HG03432 (cell line): ENCODE results near the gene PRDM2.

ENCODE experiments used
- ATAC-seq: cut with Tn5 transposase; IDR thresholded peaks from one replicate; pipeline ENCODE4 v1.9.1; 2021; ENCODE audit warnings: mild to moderate bottlenecking, moderate library complexity; ENCODE audit not compliant: unreplicated experiment

Gene PRDM2

DNA sequence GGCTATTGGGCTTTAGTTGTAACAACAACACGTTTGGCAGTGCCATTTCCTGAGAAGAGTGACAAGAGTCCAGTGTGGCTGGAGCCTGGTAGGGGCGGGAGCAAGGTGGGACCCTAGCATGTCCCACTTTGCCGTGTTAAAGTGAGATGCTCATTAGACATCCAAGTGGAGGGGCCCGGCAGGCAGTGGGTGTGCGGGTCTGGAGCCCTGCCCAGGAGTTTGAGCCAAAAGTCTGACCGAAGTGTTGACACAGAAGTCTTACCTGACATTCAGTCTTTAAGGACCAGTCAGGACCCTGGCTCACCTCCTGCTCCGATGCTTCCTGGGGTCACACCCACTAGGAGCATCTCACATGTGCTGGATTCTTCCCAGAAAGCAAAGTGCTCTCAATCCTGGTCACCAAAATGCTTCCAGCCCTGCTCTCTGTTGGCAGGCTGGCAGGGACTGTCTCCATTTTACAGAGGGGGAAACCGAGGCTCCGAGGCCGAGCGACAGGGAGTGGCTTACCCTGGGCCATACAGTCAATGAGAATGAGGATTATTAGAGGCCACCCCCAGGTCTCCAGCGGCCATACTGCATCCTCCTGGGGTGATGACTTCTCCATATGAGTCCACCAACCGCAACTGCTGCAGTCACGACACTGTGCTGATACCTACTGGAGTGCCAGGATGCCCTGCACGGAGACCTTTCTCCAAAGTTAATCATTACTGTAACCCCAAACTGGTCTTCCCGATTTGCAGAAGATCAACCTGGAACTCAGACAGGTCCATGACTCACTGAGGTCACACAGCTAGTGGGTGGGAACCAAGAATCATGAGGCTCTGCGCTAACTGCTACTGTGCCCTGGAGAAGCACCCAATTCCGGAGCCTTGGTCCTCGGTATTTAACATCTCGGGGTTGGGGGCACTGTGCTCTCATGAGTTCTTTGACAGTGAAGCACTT, 112.7 kb downstream of the PRDM2 start:
- no peak for ATAC-seq

DNA sequence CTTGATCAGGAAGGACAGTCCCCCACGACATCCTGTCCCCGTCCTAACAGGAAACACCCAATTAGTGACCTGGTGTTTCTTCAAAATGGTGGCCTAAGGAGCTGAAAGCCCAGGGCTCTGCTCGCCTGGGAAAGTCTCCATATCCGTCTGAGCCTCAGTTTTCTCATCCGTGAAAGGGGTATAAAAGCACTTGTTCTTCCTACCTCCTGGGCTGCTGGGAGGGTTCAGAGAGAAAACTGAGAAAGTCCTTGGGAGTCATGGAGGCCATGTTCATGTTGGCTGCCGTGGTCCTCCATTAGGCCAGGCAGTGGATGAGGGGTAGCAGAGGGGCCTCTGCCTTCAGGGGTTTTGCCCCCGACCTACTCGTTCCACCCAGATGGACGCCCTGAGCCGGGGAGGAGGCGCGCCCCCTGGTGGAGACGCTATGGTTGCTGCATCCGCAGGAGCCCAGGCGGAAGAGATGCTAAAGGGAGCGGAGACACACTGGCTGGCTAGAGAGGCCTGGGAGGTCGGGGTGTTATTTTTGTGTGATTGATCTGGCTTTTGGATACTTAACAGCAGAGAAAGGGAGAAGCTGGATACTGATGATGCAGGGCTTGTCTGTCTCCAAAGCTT, 113.5 kb downstream of the PRDM2 start:
- ATAC-seq: no peak

DNA sequence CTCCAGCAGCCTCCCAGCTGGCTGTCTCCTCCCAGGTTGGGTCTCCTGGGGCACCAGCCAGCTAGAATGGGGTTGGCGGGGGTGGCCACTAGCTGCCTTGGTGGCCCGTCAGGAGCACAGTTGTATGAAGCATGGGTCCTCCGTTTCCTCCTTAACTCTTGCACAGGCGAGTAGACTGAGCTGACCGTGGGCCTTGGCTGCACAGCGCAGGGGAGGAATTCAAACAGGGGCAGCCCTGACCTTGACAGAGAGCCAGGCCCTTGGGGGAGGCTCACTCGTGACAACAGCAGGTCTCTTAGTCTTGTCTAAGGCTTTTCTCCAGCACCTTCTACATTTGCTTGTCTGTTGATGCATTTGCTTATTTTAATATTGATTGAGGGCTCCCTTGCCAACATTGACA, 114.1 kb downstream of the PRDM2 start:
- ATAC-seq: no peak

DNA sequence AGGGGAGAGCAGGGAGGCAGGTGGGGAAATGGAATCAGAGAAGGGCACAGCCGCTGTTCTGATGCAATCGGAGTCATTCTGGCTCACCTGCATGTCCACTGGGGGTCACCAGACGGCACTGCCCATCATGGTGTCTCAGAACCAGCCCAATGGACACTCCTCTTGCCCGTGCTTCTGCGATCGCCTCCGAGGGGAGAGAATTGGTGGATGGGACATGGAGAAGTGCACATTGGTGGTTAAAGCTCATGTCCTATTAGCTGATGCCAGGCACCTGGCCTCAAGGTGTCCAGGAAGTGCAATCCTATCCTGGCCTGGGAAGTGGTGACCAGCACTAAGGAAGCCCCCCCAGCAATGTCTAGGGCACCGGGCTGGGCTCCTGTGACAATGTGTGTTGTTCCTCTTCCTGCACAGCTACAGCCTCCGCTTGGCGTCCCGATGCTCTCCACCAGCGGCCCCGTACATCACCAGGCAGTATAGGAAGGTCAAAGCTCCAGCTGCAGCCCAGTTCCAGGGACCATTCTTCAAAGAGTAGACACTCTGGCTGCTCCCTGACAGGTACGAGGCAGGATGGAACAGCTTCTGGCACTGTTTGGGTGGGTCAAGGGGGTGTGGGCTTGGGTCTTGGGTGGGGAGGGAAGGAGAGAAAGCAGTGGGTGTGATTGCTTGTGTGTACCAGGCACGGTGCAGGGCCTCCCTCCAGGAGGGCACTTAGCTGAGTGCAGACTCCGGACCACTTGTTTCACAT, 116.2 kb downstream of the PRDM2 start:
- no peak for ATAC-seq

DNA sequence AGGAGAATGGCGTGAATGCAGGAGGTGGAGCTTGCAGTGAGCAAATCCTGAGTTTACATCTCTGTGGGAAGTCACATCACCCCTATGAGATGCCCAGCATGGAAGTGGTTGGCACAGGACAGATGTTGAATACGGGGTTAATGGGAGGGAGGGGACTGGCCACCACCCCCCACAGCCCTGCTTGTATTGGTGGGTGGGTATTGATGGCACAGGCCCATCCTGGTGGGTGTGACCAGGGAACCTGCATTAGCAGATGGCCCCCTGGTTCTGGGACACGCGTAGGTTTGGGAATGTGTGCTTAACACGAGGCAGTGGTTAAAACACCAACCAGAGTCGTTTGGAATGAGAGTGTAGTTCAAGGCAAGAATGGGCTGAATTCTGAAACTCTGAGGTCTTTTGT, 117.9 kb downstream of the PRDM2 start:
- ATAC-seq: no peak

DNA sequence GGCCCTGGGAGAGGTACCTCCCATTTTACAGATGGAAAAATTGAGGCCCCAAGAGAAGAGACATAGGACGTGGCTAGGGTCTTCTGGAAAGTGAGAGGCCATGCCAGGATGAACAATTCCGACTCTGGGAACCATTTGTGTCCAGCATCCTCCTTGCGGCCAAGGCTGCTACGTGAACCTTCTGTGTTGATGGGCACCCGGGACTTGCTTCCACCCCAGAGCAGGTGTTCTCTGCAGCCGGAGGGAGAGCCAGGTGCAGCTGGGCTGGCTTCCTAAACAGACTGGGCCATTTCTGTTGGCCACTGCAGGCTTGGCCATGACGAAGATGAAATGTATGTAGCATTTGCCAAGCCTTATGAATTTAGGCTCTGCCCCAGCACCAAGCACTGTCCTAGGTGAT, 118.9 kb downstream of the PRDM2 start:
- no peak for ATAC-seq

DNA sequence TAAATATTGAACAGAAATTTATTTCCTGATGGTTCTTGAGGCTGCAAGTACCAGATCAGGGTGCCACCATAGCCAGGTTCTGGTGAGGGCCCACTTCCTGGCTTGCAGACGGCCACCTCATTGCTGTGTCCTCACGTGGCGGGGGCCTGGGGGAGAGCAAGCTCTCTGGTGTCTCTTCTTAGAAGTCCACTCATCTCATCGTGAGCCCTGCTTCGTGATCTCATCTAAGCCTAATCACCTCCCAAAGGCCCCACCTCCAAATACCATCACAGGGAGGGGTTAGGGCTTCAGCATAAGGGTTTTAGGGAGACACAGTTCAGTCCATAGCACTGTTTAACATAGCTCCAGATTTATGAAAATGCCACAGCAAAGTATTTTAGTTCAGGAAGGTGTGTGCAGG, 119.7 kb downstream of the PRDM2 start:
- ATAC-seq: no peak

DNA sequence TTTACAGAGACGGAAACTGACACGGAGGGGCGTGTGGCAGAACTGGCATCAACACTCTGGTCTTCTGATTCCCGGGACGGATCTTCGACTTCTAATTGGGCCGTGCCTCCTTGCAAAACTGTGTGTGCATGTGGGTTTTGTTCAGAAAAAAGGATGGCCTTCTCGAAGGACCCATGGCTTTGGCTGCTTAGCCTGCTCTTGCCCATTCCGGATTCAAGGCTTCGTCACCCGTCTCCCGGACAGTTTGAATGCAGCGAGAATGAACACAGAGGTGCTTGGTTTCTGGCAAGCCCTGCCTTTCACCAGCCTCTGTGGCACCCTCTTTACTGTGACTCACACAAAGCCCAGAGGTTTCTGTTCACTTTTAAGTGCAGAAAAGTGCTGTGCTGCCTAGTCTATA, 120.1 kb downstream of the PRDM2 start:
- no peak for ATAC-seq

DNA sequence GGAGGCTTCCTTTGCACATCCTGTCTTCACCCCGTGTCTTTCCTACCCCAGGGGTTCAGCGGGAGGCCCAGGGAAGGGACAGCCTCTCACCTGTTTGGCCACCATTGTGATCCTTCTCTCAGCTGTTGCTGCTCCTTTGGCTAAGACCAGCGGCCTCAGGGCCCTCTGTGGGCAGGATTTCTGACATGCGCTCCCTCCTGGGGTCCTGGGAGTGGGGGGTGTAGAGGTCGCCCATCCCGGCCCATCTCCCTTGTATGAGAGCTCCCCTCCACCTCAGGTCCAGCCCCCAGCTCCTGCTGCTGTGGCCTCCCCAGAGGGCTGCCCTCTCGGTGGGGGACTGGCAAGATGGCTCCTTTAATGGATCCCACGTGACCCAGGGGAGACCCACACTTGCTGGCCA, 120.5 kb downstream of the PRDM2 start:
- ATAC-seq: no peak

DNA sequence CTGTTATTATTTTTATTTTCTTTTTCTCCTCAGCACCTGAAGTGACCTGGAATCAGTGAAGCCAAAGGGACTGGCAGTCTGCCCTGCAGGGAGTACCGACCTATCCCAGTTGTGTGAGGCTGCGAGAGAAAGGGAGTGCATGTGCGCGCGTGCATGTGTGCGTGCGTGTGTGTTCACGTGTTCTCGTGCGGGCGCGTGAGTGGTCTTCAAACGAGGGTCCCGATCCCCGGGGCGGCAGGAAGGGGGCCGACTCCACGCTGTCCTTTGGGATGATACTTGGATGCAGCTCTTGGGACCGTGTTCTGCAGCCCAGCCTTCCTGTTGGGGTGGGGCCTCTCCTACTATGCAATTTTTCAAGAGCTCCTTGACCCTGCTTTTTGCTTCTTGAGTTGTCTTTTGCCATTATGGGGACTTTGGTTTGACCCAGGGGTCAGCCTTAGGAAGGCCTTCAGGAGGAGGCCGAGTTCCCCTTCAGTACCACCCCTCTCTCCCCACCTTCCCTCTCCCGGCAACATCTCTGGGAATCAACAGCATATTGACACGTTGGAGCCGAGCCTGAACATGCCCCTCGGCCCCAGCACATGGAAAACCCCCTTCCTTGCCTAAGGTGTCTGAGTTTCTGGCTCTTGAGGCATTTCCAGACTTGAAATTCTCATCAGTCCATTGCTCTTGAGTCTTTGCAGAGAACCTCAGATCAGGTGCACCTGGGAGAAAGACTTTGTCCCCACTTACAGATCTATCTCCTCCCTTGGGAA, 123.3 kb downstream of the PRDM2 start:
- ATAC-seq: no peak

DNA sequence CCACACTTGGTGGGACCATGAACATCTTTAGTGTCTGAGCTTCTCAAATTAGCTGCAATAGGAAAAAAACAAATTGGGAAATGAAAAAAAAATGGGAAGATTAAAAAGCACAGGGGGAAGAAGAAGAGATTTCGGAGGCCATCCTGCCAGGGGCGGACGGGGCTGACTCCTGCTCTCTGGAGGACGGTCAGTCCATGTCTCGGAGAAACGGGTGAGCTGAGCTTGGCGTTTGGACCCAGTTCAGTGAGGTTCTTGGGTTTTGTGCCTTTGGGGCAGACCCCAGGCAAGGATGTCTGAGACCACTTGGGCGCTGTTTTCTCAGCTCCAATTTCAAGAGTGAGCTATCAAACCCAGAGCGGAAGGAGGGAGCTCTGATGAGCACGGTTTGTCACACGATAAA, 123.9 kb downstream of the PRDM2 start:
- no peak for ATAC-seq

DNA sequence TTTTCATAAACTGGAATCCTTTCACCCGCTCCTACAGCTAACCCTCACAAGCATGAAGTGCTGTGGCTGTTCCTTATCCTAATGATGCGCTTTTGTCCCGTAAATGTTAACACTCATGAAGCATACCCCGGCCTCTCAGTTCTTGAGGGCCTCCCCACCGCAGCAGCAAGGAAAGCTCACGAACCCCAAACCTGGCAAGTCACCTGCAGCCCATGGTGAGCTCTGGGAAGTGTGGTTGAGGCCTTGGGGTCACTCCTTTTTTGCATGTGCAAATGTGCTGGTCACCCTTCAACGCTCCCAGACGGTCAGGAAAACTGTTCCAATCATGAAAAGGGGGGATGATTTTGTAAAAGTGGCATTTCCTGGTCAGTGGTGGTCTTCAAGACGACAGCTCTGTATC, 124.6 kb downstream of the PRDM2 start:
- ATAC-seq: no peak

DNA sequence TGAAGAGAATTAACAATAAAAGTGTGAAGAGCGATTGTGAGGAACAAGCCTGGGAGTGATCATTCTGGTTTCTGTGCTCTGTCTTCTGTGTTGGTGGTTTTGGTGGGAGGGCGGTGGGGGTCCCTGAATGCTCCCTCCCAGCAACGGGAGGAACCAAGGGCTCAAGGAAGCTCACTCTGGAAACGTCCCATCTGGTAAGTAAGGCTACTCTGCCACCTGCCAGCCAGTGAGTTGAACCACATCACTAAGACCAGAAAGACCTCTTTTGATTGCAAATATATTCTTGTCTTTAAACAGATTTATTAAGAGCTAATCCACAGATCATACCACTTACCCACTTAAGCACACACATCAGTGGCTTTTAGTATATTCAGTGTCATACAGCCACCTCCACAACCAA, 125.0 kb downstream of the PRDM2 start:
- ATAC-seq: no peak

DNA sequence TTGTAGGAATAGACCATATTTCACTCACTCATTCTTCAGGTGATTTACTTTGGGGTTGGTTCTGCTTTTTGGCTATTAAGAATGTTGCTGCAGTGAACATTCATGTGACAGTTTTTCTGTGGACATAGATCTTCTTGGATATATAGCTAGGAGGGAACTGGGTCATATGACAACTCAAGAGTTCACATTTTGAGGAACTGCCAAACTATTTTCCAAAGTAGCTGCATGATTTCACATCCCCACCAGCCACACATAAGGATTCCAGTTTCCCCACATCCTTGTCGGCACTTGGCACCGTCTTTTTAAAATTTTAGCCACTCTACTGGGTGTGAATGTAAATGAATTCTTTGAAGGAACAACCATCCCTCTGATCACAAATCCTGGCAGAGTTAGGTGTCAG, 126.0 kb downstream of the PRDM2 start:
- ATAC-seq: no peak

DNA sequence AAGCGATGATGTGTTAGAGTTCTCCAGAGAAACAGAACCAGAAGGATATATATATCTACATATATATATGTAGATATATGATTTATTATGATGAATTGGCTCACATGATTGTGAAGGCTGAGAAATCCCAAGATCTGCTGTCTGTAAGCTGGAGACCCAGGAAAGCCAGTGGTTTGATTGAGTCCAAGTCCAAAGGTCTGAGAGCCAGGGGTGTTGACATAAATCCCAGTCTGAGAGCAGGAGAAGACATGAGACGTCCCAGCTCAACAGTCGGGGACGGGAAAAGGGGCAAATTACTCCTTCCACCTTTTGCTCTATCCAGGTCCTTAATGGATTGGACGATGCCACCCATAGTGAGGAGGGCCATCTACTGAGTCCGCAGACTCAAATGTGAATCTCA, 126.6 kb downstream of the PRDM2 start:
- ATAC-seq: no peak

DNA sequence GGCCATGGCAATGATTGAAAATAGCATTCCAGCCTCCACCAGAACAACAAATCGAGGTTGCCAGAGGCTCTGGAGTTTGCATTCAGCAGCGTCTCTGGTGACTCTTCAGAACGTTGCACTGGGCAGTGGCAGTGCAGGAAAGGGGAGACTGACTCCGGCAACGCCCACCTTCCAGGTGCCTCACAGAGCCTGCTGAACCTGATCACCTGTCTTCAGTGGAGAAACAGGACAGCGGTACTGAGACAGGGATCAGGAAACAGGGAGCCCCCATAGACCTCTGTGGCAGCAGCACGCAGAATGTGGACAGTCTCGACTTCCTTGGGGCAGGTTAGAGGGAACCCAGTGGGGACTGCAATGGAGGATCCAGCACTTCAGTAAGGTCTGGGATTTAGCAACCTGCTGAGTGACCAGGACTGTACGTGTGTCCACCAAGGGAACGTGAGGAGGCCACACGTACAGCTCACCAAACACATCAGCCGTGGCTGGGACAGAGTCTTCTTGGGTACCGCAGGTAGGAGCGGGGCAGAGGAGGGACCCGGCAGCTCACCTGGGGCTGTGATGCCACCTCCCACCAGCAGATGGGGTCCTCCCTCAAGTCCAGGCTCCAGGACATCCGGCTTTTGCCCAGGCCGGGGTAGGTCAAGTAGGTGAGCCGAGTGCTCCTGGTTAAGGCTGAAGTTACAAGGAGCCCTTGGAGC, 128.6 kb downstream of the PRDM2 start:
- no peak for ATAC-seq

DNA sequence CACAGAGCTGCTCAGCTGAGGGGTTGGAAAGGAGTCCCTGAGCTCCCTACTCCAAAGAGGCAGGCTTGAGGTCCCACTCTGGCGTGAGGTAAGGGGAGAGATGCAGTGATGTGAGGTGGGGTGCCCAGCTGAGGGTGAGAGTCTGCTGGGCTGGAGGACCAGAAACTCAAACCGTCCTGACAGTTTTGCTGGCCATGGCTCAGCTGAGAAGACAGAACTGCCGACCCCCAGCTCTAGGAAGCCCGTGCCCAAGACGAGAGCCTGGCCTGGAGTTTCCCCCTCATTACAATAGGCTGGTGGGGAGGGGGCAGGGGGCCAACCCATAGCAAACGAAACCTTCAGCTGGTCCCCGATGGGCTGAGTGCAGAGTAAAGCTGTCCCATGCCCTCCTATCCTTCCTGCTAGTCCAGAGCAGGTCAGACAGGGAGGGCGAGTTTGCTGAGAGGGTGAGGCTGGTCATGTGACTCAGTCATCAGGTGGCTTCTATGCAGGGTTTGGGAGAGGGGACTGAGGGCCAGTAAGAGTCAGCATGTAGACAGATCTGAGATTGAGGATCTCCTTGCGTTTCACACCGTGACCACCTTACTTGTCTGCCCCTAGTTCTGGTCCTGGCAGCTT, 129.3 kb downstream of the PRDM2 start:
- no peak for ATAC-seq

DNA sequence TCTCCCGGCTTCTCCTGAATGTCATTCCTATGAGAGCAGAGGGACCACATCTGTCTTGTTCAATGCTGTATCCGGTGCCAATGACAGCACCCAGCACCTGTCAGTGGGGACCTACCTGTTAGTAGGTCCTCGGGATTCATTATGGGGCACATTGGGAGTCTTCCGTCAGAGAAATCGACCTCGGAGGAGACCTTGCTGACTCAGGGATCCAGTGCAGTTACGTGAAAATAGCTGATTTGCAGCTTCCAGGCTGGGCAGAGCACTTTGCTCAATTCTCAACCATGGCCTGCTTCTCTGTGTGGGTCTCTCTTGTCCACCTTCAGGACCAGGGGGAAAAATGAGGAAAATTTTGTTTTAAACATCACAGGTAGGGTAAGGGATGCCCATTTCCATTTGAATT, 130.2 kb downstream of the PRDM2 start:
- ATAC-seq: no peak

DNA sequence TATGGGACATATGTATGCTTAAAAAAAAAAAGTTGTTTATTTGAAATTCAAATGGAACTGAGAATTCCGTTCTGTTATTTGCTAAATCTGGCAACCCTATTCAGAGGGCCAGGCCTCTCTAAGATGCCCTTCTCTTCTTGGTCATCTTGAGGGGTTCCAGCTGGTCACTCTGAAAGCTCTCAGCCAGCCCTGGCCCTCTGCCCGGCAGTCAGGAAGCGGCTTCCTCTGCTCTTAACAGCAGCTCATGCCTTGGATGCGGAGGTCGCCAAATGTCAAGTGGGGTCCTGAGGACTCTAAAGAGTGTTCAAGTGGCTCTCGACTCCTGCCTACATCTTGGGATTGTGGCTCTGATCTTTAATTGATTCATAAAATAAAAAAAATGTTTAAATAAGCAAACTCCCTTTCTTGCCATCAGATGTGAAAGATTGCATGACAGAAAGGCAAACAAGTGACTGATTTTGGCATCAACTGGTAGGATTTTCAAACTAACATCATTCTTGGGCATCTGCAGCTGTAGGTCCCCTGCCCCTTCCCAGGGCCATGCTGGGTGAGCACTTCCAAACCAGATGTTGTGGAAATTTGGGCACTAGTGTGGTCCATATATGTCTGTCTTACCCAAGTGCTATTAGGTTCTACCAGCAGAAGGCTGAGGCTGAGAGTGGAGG, 130.8 kb downstream of the PRDM2 start:
- ATAC-seq: no peak

DNA sequence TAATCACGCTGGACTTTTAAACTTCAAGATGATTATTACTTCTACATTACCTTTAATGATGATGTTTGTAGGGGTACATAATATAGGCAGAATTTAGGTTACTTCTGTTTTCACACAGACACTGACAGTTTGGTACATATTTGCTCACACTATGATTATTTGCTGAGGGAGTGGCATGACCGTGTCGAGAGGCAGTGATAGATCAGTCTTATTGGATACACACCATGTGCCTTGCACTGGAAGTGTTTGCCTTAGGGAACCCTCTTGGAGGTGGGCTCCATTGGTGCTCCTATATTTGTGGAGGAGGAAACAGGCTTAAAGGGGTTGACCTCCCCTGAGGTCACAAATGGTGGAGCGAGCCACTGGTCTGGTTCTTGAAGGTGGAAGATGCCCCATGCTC, 132.1 kb downstream of the PRDM2 start:
- no peak for ATAC-seq
